ENCODE measurements around the gene LRP5. TPM values are rescaled to one million over a fixed set of nuclear protein-coding genes. Genes with fewer than 3 reads are reported as not detected.
A peak's percentile ranks its signal among the peaks of the same experiment; 100 is the strongest.

The LRP5 gene
- total RNA-seq, 1 donor from 2014 or later, result 20.2 TPM

GRCh38 chr11:68317147-68317785 is 4.9 kb downstream of the LRP5 start:
- H3K79me2 ChIP-seq (ENCODE audit: insufficient read depth, low read length), result peaks cover 84% of the 10 kb centered on the region
- no peaks in the 10 kb centered on the region for H3K9me3 ChIP-seq (ENCODE audit: insufficient read depth, low read depth, low read length)
- H3K4me1 Mint-ChIP-seq (ENCODE audit: low read depth, unreplicated experiment), result peaks cover 19% of the 10 kb centered on the region
- no peak overlapping the region for H3K27ac Mint-ChIP-seq (ENCODE audit: unreplicated experiment)
- H3K4me3 ChIP-seq (ENCODE audit: insufficient read depth, low read depth, low read length), result no peak overlapping the region
- no peak for FAIRE-seq
- H2AFZ ChIP-seq (ENCODE audit: low read depth, low read length), result no peak overlapping the region
- DNase-seq (ENCODE audit: low read depth), result no peak
- no peaks in the 10 kb centered on the region for H3K36me3 ChIP-seq (ENCODE audit: insufficient read depth, low read length)
- H3K4me1 ChIP-seq (ENCODE audit: insufficient read depth, low read length), result peaks cover 32% of the 10 kb centered on the region
- H3K36me3 Mint-ChIP-seq (ENCODE audit: low read depth, unreplicated experiment), result no peaks in the 10 kb centered on the region
- no peak overlapping the region for H3K27ac ChIP-seq (ENCODE audit: low read depth, low read length)
- peaks cover 66% of the 10 kb centered on the region for H4K20me1 ChIP-seq (ENCODE audit: insufficient read depth, low read length)
- no peak overlapping the region for H3K9ac ChIP-seq (ENCODE audit: low read length)
- H3K27me3 Mint-ChIP-seq (ENCODE audit: low read depth, unreplicated experiment), result no peaks in the 10 kb centered on the region
- peak overlapping the region; percentile 8 for H3K4me2 ChIP-seq (ENCODE audit: low read length)
- H3K4me3 Mint-ChIP-seq (ENCODE audit: unreplicated experiment), result no peak overlapping the region
- H3K9me3 Mint-ChIP-seq (ENCODE audit: unreplicated experiment), result no peaks in the 10 kb centered on the region
- H3K27me3 ChIP-seq (ENCODE audit: insufficient read depth, low read length), result no peaks in the 10 kb centered on the region
- TF ChIP-seq EZH2 (IDR thresholded peaks at IDR 0.05; ENCODE audit: insufficient read depth, low read length), result no peak
- TF ChIP-seq, protein P1, sequence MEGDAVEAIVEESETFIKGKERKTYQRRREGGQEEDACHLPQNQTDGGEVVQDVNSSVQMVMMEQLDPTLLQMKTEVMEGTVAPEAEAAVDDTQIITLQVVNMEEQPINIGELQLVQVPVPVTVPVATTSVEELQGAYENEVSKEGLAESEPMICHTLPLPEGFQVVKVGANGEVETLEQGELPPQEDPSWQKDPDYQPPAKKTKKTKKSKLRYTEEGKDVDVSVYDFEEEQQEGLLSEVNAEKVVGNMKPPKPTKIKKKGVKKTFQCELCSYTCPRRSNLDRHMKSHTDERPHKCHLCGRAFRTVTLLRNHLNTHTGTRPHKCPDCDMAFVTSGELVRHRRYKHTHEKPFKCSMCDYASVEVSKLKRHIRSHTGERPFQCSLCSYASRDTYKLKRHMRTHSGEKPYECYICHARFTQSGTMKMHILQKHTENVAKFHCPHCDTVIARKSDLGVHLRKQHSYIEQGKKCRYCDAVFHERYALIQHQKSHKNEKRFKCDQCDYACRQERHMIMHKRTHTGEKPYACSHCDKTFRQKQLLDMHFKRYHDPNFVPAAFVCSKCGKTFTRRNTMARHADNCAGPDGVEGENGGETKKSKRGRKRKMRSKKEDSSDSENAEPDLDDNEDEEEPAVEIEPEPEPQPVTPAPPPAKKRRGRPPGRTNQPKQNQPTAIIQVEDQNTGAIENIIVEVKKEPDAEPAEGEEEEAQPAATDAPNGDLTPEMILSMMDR (IDR thresholded peaks at IDR 0.05; ENCODE audit: insufficient read depth, low read depth, low read length), result no peak

DNA sequence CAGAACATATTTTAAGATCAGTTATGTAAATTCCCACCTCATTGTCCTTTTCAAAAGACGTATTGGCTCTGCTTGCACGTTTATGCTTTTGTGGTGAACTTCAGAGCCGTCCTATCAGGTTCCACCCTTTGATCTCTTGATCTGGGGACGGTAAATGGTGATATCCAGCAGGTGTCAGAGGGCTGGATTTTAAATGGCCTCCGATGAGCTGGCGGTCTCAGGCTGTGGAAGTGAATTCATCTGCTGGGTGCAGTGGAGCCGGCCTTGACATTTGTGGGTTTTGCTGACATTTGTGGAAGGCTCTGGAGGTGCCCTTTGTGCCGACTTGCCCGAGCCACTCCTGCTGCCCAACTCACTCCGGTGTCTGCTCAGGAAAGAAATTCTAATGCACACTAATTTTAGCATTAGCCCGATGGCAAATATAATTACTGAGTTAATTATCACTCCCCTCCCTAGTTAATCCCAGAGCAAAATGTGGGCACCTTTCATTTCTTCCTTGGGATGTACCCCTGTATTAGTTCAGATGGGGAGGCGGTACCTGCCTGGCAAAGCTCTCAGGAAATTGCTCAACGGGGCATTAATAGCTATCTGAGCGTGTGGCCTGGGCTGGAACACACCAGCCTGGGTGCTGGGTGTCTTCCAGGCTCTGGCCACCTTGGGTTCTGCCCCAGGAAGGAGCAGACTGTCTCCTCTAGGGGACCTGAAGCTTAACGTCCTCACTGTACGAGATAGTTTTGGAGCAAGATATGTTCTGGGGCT is 9.1 kb downstream of the LRP5 start:
- DNase-seq (ENCODE audit: low read depth), result no peak
- Histone ChIP-seq H3K4me1 (ENCODE audit: insufficient read depth, low read length) (peaks cover 7% of the 10 kb centered on the region), H2AFZ (ENCODE audit: low read depth, low read length) (no peak overlapping the region), H4K20me1 (ENCODE audit: insufficient read depth, low read length) (peaks cover 88% of the 10 kb centered on the region), H3K9ac (ENCODE audit: low read length) (no peak overlapping the region), H3K4me2 (ENCODE audit: low read length) (no peak overlapping the region), H3K79me2 (ENCODE audit: insufficient read depth, low read length) (peaks cover 92% of the 10 kb centered on the region), H3K36me3 (ENCODE audit: insufficient read depth, low read length) (no peaks in the 10 kb centered on the region), H3K27ac (ENCODE audit: low read depth, low read length) (no peak overlapping the region), H3K9me3 (ENCODE audit: insufficient read depth, low read depth, low read length) (no peaks in the 10 kb centered on the region), H3K4me3 (ENCODE audit: insufficient read depth, low read depth, low read length) (no peak overlapping the region), H3K27me3 (ENCODE audit: insufficient read depth, low read length) (no peaks in the 10 kb centered on the region)
- no peaks in the 10 kb centered on the region for H3K27me3 Mint-ChIP-seq (ENCODE audit: low read depth, unreplicated experiment)
- H3K4me3 Mint-ChIP-seq (ENCODE audit: unreplicated experiment), result no peak overlapping the region
- no peak for TF ChIP-seq EZH2 (IDR thresholded peaks at IDR 0.05; ENCODE audit: insufficient read depth, low read length)
- TF ChIP-seq, protein P1 (IDR thresholded peaks at IDR 0.05; ENCODE audit: insufficient read depth, low read depth, low read length), result no peak
- H3K27ac Mint-ChIP-seq (ENCODE audit: unreplicated experiment), result no peak overlapping the region
- no peaks in the 10 kb centered on the region for H3K9me3 Mint-ChIP-seq (ENCODE audit: unreplicated experiment)
- no peaks in the 10 kb centered on the region for H3K4me1 Mint-ChIP-seq (ENCODE audit: low read depth, unreplicated experiment)
- no peak for FAIRE-seq
- no peaks in the 10 kb centered on the region for H3K36me3 Mint-ChIP-seq (ENCODE audit: low read depth, unreplicated experiment)

- H3K36me3 ChIP-seq (ENCODE audit: insufficient read depth, low read length), result no peaks in the 10 kb centered on the region
- no peaks in the 10 kb centered on the region for H3K36me3 Mint-ChIP-seq (ENCODE audit: low read depth, unreplicated experiment)
- FAIRE-seq (no peak), DNase-seq (ENCODE audit: low read depth) (no peak)
- no peak overlapping the region for H3K4me2 ChIP-seq (ENCODE audit: low read length)
- H4K20me1 ChIP-seq (ENCODE audit: insufficient read depth, low read length), result peaks cover 88% of the 10 kb centered on the region
- no peaks in the 10 kb centered on the region for H3K9me3 Mint-ChIP-seq (ENCODE audit: unreplicated experiment)
- no peak overlapping the region for H3K27ac ChIP-seq (ENCODE audit: low read depth, low read length)
- H2AFZ ChIP-seq (ENCODE audit: low read depth, low read length), result no peak overlapping the region
- H3K27me3 ChIP-seq (ENCODE audit: insufficient read depth, low read length), result no peaks in the 10 kb centered on the region
- no peak overlapping the region for H3K4me3 ChIP-seq (ENCODE audit: insufficient read depth, low read depth, low read length)
- peak overlapping the region; percentile 74 for H3K4me3 Mint-ChIP-seq (ENCODE audit: unreplicated experiment)
- no peak overlapping the region for H3K27ac Mint-ChIP-seq (ENCODE audit: unreplicated experiment)
- H3K4me1 Mint-ChIP-seq (ENCODE audit: low read depth, unreplicated experiment), result no peaks in the 10 kb centered on the region
- H3K27me3 Mint-ChIP-seq (ENCODE audit: low read depth, unreplicated experiment), result no peaks in the 10 kb centered on the region
- peaks cover 2% of the 10 kb centered on the region for H3K4me1 ChIP-seq (ENCODE audit: insufficient read depth, low read length)
- H3K9me3 ChIP-seq (ENCODE audit: insufficient read depth, low read depth, low read length), result no peaks in the 10 kb centered on the region
- TF ChIP-seq, protein P1 (IDR thresholded peaks at IDR 0.05; ENCODE audit: insufficient read depth, low read depth, low read length), result no peak
- peaks cover 92% of the 10 kb centered on the region for H3K79me2 ChIP-seq (ENCODE audit: insufficient read depth, low read length)
- H3K9ac ChIP-seq (ENCODE audit: low read length), result no peak overlapping the region
Observed at GRCh38 chr11:68322052-68322430, 9.7 kb downstream of the LRP5 start.

Measured in astrocyte (in vitro differentiated cells and primary cell).